GM13976 (cell line): Measurements from ENCODE around the gene CA5A.
"Not testable (repeated sequence)": the region's sequence is repeated elsewhere in the genome, so short reads cannot be mapped to it uniquely, and the experiment has no call there.

Experiments used
- DNase-seq: peaks from one replicate; pipeline ENCODE4 v3.0.0; 2012; ENCODE audit warnings: low spot score
- in situ Hi-C: fragments of 300-500 bp; cut with MboI; formaldehyde crosslinking; loops from one replicate; pipeline ENCODE4 v1.12.0; 2022; ENCODE audit warnings: low sequenced_read_pairs, mixed read lengths, inconsistent platforms; ENCODE audit not compliant: unreplicated experiment
- TF ChIP-seq, protein P1 (sequence below): IDR thresholded peaks from 2 replicates; pipeline ENCODE4 v1.5.1; 2012; ENCODE audit warnings: borderline replicate concordance, mild to moderate bottlenecking; ENCODE audit not compliant: insufficient read depth; ENCODE audit errors: extremely low read depth, missing control alignments, control extremely low read depth

The CA5A gene

DNA sequence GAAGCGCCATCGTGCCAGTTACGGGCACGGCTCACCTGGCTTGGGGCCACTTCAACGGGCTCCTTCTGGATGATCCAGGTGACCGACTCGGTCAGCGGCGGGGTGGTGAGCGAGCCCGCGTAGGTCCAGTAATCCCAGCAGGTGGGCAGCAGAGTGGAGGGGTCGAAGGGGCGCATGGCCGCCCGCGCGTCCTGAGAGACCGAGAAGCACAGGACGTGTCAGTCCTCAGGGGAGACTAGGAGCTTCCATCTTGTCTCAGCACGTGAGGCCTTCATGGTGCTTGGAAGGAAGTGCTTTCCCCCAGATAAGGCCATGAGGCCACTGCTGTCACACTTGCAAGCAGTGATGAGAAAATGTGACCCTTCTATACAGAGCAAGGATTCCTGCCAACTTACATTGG, 44.6 kb downstream of the CA5A start:
- no peak for DNase-seq
- TF ChIP-seq, protein P1, sequence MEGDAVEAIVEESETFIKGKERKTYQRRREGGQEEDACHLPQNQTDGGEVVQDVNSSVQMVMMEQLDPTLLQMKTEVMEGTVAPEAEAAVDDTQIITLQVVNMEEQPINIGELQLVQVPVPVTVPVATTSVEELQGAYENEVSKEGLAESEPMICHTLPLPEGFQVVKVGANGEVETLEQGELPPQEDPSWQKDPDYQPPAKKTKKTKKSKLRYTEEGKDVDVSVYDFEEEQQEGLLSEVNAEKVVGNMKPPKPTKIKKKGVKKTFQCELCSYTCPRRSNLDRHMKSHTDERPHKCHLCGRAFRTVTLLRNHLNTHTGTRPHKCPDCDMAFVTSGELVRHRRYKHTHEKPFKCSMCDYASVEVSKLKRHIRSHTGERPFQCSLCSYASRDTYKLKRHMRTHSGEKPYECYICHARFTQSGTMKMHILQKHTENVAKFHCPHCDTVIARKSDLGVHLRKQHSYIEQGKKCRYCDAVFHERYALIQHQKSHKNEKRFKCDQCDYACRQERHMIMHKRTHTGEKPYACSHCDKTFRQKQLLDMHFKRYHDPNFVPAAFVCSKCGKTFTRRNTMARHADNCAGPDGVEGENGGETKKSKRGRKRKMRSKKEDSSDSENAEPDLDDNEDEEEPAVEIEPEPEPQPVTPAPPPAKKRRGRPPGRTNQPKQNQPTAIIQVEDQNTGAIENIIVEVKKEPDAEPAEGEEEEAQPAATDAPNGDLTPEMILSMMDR, result no peak
- in situ Hi-C loops, result no loop called here

DNA sequence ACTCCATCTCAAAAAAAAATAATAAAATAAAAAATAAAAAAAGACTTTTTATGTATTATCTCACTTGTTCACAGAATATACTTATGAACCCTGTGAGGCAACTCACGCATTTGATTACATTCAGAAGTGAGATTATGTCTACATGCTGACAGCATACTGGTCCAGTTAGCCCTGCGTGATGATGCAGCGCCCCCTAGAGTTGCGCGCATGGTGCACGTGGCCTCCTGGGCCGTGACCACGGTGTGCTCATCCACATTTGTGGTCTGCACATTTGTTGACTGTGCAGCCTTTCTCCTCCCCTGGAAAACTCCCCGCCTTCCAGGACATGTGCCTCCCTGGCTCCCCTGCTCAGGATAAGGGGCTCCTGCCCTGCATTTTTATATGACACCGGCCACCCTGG, 46.6 kb downstream of the CA5A start:
- DNase-seq, in situ Hi-C loops: not testable (repeated sequence)

DNA sequence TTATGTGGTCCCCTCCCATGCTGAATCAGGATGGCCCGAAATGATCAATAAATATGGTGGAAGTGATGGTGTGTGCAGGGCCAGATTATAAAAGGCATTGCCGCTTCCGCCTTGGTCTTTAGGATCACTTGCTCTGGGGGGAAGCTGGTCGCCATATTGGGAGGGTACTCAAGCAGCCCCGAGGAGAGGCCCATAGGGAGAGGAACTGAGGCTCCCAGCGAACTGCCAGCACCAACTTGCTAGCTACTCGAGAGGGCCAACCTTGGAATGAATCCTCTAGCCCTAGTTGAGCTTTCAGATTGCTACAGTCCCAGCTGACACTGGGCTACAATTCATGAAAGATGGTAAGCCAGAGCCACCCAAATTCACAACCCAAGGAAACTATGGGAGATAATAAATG, 48.0 kb downstream of the CA5A start:
- DNase-seq, in situ Hi-C loops: not testable (repeated sequence)

DNA sequence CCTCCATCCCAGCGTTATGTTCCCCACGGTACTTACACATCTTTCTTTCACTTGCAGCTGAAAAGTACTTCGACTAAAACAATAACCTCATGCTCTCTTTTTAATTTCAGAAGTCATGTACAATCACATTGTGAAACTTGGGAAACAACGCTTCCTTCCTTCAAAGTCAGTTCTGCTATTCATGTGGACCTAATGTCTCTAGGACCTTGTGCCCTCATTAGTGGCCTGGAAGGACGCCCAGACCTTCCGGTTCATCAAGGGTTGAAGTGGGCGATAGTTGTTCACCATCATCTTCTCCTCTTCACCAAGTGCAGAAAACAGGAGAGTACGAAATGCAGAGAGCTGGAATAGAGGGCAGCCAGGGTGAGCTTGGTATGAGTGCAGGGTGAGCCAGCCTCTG, 48.4 kb downstream of the CA5A start:
- DNase-seq, in situ Hi-C loops: not testable (repeated sequence)

DNA sequence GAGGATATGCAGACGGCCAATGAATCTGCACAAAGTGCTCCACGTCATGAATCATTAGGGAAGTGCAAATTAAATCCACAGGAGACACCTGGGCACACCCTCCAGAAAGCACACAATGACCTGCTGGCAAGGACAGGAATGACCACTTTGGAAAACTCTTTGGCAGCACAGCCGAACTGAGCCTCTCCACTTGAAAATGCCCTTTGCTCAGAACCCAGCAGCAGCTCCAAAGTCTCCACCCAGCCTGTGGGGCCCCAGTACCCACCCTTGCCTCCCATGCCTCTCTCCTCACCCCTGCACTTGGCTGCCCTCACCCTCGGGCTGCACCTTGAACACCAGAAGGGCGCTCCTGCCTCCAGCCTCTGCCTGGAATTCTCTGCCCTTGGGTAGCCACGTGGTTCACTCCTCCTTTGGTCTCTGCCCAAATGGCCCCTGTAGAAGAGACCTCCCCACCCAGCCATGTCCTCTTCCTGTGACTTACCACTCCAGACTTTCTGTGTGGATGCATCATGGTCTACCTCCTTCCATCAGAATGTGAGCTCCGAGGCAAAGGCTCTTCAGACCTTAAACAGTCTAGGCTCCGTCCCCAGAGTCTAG, 50.9 kb downstream of the CA5A start:
- DNase-seq, in situ Hi-C loops: not testable (repeated sequence)

DNA sequence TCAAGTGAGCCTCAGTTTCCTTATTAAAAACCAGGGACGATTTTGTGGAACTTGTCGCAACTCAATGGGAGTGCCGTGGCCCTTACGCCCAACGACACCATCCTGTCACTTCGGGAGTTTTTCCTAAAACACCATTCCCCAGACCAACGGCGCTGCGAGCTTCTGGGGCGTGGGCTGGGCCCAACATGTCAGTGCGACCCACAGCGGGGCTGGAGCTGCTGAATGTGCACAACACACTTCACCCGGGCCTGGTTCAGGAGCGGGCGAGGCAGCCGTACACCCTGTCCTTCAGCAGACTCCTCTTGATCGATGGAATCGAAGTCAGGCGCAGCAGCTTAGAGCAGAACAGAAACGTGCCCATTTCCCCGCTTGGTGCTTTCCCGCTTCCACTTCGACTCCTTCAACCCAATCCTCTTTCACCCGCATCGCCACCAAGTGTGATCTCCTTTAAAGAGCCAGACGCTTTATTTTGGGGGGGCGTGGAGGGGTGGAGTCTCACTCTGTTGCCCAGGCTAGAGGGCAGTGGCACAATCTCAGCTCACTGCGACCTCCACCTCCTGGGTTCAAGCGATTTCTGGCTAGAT, 53.8 kb downstream of the CA5A start:
- in situ Hi-C loops, result no loop called here
- no peak for DNase-seq
- TF ChIP-seq, protein P1, result no peak

DNA sequence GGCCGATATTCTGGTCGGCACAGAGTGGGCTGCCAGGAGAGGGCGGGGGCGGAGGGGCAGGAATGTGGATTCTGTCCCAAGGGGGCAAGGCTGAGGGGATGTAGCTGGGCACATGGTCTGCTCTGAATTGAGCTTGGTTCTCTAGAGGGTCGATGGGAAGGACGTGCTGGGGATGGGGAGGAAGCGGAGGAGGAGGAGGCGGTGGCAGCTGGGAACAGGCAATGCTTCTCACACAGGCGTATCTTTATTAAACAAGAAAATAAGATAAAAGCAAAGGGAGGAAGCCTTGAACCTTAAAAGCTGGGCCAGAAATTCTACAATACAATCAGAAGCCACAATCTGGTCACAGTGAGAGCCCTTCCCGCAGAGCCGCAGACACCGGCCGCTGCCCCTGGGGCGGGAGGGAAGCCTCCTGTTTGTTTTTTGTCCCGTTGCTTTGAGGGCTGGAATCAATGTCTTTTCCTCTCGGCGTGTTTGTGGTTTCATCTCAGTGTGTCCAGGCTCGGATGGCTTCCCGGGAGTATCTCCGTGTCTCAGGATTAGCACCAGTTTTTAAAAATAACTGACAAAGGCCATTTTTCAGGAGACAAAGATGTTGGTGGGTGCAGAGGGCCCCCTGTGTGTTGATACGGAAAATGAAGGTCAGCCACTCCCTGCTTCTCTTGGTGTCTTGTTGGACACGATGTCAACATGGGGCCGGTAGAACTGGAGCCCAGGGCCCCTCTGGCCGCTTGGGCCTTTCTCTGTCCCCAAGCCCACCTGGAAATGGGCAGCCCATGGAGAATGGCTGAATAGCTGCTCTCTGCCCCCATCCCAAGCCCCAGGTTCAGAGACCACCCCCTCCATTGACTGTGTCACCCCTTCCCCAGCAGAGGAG, 54.8 kb downstream of the CA5A start:
- in situ Hi-C loops, result no loop called here
- DNase-seq, result no peak
- TF ChIP-seq, protein P1, result no peak

DNA sequence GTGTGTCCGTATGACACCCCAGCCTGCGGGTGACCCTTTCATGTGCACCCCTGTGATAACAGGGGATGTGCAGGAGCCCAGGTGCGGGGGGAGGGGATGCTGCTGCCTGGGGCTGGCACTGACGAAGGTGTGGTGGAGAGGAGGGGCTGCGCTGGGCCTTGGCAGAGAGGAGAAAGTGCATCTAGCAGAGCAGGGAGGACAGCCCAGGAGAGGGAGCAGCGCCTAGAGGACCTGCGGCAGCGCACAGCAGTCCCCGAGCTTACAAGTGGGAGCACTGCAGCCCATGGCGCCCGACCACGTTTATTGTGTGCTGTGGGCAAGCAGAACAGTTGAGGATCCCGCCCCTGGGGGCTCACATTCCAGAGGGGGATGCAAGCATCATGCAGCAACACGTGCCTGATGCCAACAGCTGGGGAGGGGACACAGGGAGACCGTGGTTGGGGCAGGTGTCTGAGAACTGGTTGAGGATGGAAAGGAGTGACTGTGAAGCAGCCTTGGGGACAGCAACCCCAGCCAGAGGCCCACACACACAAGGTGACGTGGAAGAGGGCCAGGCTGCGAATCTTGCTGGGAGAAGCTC, 56.1 kb downstream of the CA5A start:
- no peak for DNase-seq
- in situ Hi-C loops, result no loop called here
- TF ChIP-seq, protein P1, result no peak

DNA sequence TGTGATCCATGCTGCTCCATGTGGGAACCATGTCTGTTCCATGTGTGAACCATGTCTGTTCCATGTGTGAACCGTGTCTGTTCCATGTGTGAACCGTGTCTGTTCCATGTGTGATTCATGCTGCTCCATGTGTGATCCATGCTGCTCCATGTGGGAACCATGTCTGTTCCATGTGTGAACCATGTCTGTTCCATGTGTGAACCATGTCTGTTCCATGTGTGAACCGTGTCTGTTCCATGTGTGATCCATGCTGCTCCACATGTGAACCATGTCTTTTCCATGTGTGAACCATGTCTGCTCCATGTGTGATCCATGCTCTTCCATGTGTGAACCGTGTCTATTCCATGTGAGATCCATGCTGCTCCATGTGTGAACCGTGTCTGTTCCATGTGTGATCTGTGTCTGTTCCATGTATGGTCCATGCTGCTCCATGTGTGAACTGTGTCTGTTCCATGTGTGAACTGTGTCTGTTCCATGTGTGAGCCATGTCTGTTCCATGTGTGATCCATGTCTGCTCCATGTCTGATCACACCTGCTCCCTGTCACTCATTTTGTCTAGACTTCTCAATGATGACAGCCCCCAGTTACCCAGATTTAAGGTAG, 56.8 kb downstream of the CA5A start:
- in situ Hi-C loops, DNase-seq: not testable (repeated sequence)
